ENCODE data around the gene CDC42BPB. TPM values are rescaled to one million over a fixed set of nuclear protein-coding genes. Genes with fewer than 3 reads are reported as not detected.

CDC42BPB gene
- total RNA-seq, 6 experiments from 2014 or later: 73.7 to 85.1 (median 79.9) TPM

GRCh38 chr14:102965282-102965681 lies 92.1 kb downstream of the CDC42BPB start:
- Mint-ChIP-seq H3K27me3 (ENCODE audit: insufficient read depth) (peaks cover 2% of the 10 kb centered on the region; the same call in 1 of the 2 replicates), H3K4me1 (ENCODE audit: low read depth) (no peaks in the 10 kb centered on the region), H3K27ac (no peak overlapping the region), H3K4me3 (no peak overlapping the region), H3K36me3 (ENCODE audit: low read depth) (peaks cover 25% of the 10 kb centered on the region), H3K9me3 (no peaks in the 10 kb centered on the region)
- no peak for TF ChIP-seq CTCF (IDR thresholded peaks at IDR 0.05)
- DNase-seq: no peak

GRCh38 chr14:102964152-102964730 lies 93.1 kb downstream of the CDC42BPB start:
- H3K27me3 Mint-ChIP-seq (ENCODE audit: insufficient read depth): peaks cover 2% of the 10 kb centered on the region; the same call in 1 of the 2 replicates
- H3K27ac Mint-ChIP-seq: no peak overlapping the region
- peaks cover 29% of the 10 kb centered on the region for H3K36me3 Mint-ChIP-seq (ENCODE audit: low read depth)
- TF ChIP-seq CTCF (IDR thresholded peaks at IDR 0.05): no peak
- H3K4me1 Mint-ChIP-seq (ENCODE audit: low read depth): no peaks in the 10 kb centered on the region
- H3K9me3 Mint-ChIP-seq: no peaks in the 10 kb centered on the region
- H3K4me3 Mint-ChIP-seq: no peak overlapping the region
- DNase-seq: no peak

GRCh38 chr14:102962111-102962627 lies 95.2 kb downstream of the CDC42BPB start:
- H3K36me3 Mint-ChIP-seq (ENCODE audit: low read depth): peaks cover 24% of the 10 kb centered on the region
- H3K9me3 Mint-ChIP-seq: no peaks in the 10 kb centered on the region
- H3K4me3 Mint-ChIP-seq: no peak overlapping the region
- H3K4me1 Mint-ChIP-seq (ENCODE audit: low read depth): no peaks in the 10 kb centered on the region
- H3K27me3 Mint-ChIP-seq (ENCODE audit: insufficient read depth): peaks cover 6% of the 10 kb centered on the region
- TF ChIP-seq CTCF (IDR thresholded peaks at IDR 0.05): no peak
- no peak for DNase-seq
- H3K27ac Mint-ChIP-seq: no peak overlapping the region

- no peaks in the 10 kb centered on the region for H3K4me1 Mint-ChIP-seq (ENCODE audit: low read depth)
- H3K4me3 Mint-ChIP-seq: no peak overlapping the region
- H3K36me3 Mint-ChIP-seq (ENCODE audit: low read depth): peaks cover 13% of the 10 kb centered on the region
- no peak for DNase-seq
- no peak overlapping the region for H3K27ac Mint-ChIP-seq
- peaks cover 4% of the 10 kb centered on the region; the same call in 1 of the 2 replicates for H3K27me3 Mint-ChIP-seq (ENCODE audit: insufficient read depth)
- H3K9me3 Mint-ChIP-seq: no peaks in the 10 kb centered on the region
- no peak for TF ChIP-seq CTCF (IDR thresholded peaks at IDR 0.05)
Measured at GRCh38 chr14:102958461-102958860, 98.9 kb downstream of the CDC42BPB start.

DNA sequence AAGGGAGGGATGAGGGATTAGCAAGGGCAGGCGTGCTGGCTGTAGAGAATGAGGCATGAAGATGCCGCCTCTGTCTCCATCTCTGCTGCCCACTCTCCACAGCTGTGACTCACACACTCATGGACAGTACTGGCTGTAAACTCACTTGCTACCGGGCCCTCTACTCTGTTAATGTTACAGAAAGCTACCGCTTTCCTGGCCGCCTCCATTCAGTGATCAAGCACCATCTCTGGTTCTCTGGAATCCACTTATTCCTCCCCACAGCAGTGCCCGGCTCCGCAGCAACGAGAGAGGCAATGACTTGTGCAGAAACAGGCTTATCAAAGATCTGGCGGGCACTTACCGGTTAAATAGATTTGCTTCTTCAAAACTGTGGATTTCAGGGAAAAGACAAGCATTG lies 100.1 kb downstream of the CDC42BPB start:
- peaks cover 4% of the 10 kb centered on the region; the same call in 1 of the 2 replicates for H3K27me3 Mint-ChIP-seq (ENCODE audit: insufficient read depth)
- H3K36me3 Mint-ChIP-seq (ENCODE audit: low read depth): peaks cover 13% of the 10 kb centered on the region; the same call in 1 of the 2 replicates
- H3K9me3 Mint-ChIP-seq: no peaks in the 10 kb centered on the region
- TF ChIP-seq CTCF (IDR thresholded peaks at IDR 0.05): no peak
- H3K4me1 Mint-ChIP-seq (ENCODE audit: low read depth): no peaks in the 10 kb centered on the region
- no peak overlapping the region for H3K27ac Mint-ChIP-seq
- H3K4me3 Mint-ChIP-seq: no peak overlapping the region
- DNase-seq: no peak

All from HFFc6 (cell line).